Measurements from ENCODE around the gene GZMH.

GRCh38 chr14:24576182-24576581 is 33.3 kb downstream of the GZMH start, which contains the start of gene CTSG:
- no peak for TF ChIP-seq CTCF (IDR thresholded peaks at IDR 0.05; ENCODE audit: borderline replicate concordance, extremely low read depth, low read length, poor library complexity, severe bottlenecking)
- no peak for TF ChIP-seq EZH2 (IDR thresholded peaks at IDR 0.05; ENCODE audit: borderline replicate concordance, low read depth, low read length, severe bottlenecking)

Data from DND-41 (cell line).